Type B pancreatic cell (in vitro differentiated cells): ENCODE results near the gene CLDN18. TPM values are rescaled to one million over a fixed set of nuclear protein-coding genes. Genes with fewer than 3 reads are reported as not detected.

Source experiments
- DNase-seq: peaks from one replicate; pipeline ENCODE4 v3.0.0; 2021; ENCODE audit warnings: mixed read lengths; ENCODE audit not compliant: unreplicated experiment; ENCODE audit errors: extremely low spot score
- H3K27ac Mint-ChIP-seq: 2 replicates; pipeline ENCODE4 v1.8.0; 2021; ENCODE audit warnings: mild to moderate bottlenecking, mixed read lengths
- H3K27me3 Mint-ChIP-seq: 2 replicates; pipeline ENCODE4 v1.8.0; 2021; ENCODE audit warnings: mixed read lengths
- H3K36me3 Mint-ChIP-seq: 2 replicates; pipeline ENCODE4 v1.8.0; 2021; ENCODE audit warnings: mixed read lengths
- H3K4me1 Mint-ChIP-seq: one replicate; pipeline ENCODE4 v1.8.0; 2021; ENCODE audit warnings: mixed read lengths; ENCODE audit not compliant: unreplicated experiment
- H3K4me3 Mint-ChIP-seq: 2 replicates; pipeline ENCODE4 v1.8.0; 2021; ENCODE audit warnings: mild to moderate bottlenecking, mixed read lengths
- H3K9me3 Mint-ChIP-seq: 2 replicates; pipeline ENCODE4 v1.8.0; 2021; ENCODE audit warnings: mixed read lengths
- CTCF ChIP-seq: fragments of 200-600 bp; sonication (generic); conservative IDR thresholded peaks from 2 replicates; pipeline ENCODE4 v1.5.0; 2021; ENCODE audit warnings: antibody characterized with exemption, mild to moderate bottlenecking
- total RNA-seq: library from RNA; stranded (reverse); gene quantifications from 2 replicates; pipeline ENCODE4 v1.2.1, GENCODE V29; 2021; ENCODE audit warnings: low replicate concordance

CLDN18 gene
- total RNA-seq, 1 donor from 2014 or later: 50.8 TPM

GRCh38 chr3:138046085-138046484 is 36.1 kb downstream of the CLDN18 start:
- H3K36me3 Mint-ChIP-seq: no peaks in the 10 kb centered on the region
- TF ChIP-seq CTCF: no peak
- H3K9me3 Mint-ChIP-seq: no peaks in the 10 kb centered on the region
- H3K27ac Mint-ChIP-seq: no peak overlapping the region
- DNase-seq: no peak
- H3K4me3 Mint-ChIP-seq: no peak overlapping the region
- no peaks in the 10 kb centered on the region for H3K4me1 Mint-ChIP-seq
- H3K27me3 Mint-ChIP-seq: no peaks in the 10 kb centered on the region

GRCh38 chr3:138046955-138047354 is 37.0 kb downstream of the CLDN18 start:
- H3K27ac Mint-ChIP-seq: no peak overlapping the region
- no peak for TF ChIP-seq CTCF
- no peaks in the 10 kb centered on the region for H3K36me3 Mint-ChIP-seq
- H3K4me1 Mint-ChIP-seq: no peaks in the 10 kb centered on the region
- H3K4me3 Mint-ChIP-seq: no peak overlapping the region
- H3K27me3 Mint-ChIP-seq: no peaks in the 10 kb centered on the region
- DNase-seq: no peak
- H3K9me3 Mint-ChIP-seq: no peaks in the 10 kb centered on the region

GRCh38 chr3:138047596-138048158 is 37.7 kb downstream of the CLDN18 start:
- DNase-seq: no peak
- no peaks in the 10 kb centered on the region for H3K9me3 Mint-ChIP-seq
- H3K27me3 Mint-ChIP-seq: no peaks in the 10 kb centered on the region
- H3K27ac Mint-ChIP-seq: no peak overlapping the region
- TF ChIP-seq CTCF: no peak
- H3K4me3 Mint-ChIP-seq: no peak overlapping the region
- no peaks in the 10 kb centered on the region for H3K36me3 Mint-ChIP-seq
- H3K4me1 Mint-ChIP-seq: no peaks in the 10 kb centered on the region

- H3K36me3 Mint-ChIP-seq: no peaks in the 10 kb centered on the region
- no peak for TF ChIP-seq CTCF
- no peak overlapping the region for H3K27ac Mint-ChIP-seq
- no peaks in the 10 kb centered on the region for H3K4me1 Mint-ChIP-seq
- DNase-seq: no peak
- no peaks in the 10 kb centered on the region for H3K9me3 Mint-ChIP-seq
- H3K4me3 Mint-ChIP-seq: no peak overlapping the region
- no peaks in the 10 kb centered on the region for H3K27me3 Mint-ChIP-seq
Measured at GRCh38 chr3:138049157-138049919, 39.4 kb downstream of the CLDN18 start.

GRCh38 chr3:138051947-138052802 is 42.2 kb downstream of the CLDN18 start:
- Mint-ChIP-seq H3K4me3 (no peak overlapping the region), H3K9me3 (no peaks in the 10 kb centered on the region), H3K4me1 (no peaks in the 10 kb centered on the region), H3K36me3 (no peaks in the 10 kb centered on the region), H3K27me3 (no peaks in the 10 kb centered on the region), H3K27ac (no peak overlapping the region)
- peak; percentile 78 for TF ChIP-seq CTCF
- DNase-seq: no peak
